ENCODE data around the gene GLI2. TPM values are rescaled to one million over a fixed set of nuclear protein-coding genes. Genes with fewer than 3 reads are reported as not detected.

The GLI2 gene
- polyA plus RNA-seq, 1 experiment = 8.1 TPM

DNA sequence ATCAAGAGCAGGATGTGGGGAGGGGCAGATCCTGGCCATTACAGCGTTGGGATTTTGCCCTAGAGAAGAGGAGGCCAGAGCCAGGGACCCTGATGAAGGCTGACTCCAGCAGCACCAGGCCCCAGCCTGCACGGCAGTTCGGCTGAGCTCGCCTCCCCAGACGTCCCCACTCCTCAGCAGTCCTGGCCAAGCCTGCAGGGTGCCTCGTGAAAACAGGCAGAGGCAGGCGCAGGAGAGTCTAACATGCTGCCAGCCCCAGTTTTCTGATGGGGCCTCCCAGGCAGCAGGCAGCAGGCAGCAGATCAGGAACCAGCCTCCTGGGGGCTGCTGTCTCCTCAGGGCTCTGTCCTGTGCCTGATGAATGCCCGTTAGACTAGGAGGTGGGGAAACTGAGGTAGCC is 19.7 kb upstream of the GLI2 start:
- H3K36me3 ChIP-seq (ENCODE audit: control insufficient read depth, insufficient read depth, low read length) = no peaks in the 10 kb centered on the region
- no peak for TF ChIP-seq CTCF (IDR thresholded peaks at IDR 0.05; ENCODE audit: insufficient read depth, low read depth, low read length)
- no peaks in the 10 kb centered on the region for H3K27me3 ChIP-seq (ENCODE audit: control insufficient read depth, insufficient read depth, low read length)
- no peak overlapping the region for H3K4me3 ChIP-seq (ENCODE audit: low read depth, low read length)
- CTCF ChIA-PET = interaction anchor here (1.6 to 1.8 kb wide), 2 partner anchors 20 to 366 kb away, joined by 4 to 5 read pairs; no protein-coding TSS in a partner anchor
- no peak for DNase-seq (ENCODE audit: low read depth)
- POLR2A ChIA-PET = no interaction called here

DNA sequence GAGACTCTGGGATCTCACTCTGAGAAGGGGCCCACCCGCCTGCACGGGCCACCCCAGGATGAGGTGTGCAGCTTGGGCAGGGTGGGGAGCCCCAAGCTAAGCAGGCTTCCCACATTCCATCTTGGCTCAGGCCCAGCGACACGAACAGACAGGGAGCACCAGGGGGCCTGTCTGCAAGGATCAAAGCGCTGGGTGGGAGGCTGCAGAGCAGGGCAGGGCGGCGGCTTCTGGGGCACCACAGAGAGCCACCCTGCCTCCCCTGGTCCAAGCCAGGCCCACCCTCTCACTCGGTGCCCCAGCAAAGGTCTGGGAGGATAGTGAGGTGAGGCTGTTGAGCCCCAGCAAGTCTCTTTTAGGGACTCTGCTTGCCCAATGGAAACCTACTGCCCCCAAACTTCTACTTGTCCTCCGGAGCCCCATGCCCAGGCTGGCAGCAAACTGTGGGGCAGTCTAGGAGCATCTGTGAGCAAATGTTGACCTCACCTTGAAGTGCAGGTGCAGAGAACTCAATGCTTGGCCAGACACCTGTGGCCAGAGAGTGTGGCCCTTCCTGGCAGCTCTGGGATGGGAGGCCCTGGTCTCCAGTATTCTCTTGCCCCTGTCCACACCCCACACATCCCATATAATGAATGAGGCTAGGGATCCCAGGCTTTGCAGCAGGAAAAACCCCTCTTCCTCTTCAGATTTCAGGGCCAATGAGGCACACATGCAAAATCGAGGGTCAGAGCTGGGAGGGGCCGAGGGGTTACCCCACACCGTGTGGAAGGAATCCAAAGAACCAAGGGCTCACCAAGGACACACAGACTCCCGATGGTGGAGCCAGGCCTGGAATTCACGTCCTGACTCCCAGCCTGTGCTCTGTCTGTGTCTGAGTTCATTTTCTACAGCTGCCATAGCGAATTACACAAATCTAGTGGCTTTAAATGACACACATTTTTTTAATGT is 18.8 kb upstream of the GLI2 start:
- no peak for TF ChIP-seq CTCF (IDR thresholded peaks at IDR 0.05; ENCODE audit: insufficient read depth, low read depth, low read length)
- ChIA-PET CTCF (no interaction called here), POLR2A (no interaction called here)
- Histone ChIP-seq H3K4me3 (ENCODE audit: low read depth, low read length) (no peak overlapping the region), H3K36me3 (ENCODE audit: control insufficient read depth, insufficient read depth, low read length) (no peaks in the 10 kb centered on the region), H3K27me3 (ENCODE audit: control insufficient read depth, insufficient read depth, low read length) (no peaks in the 10 kb centered on the region)
- DNase-seq (ENCODE audit: low read depth) = no peak

DNA sequence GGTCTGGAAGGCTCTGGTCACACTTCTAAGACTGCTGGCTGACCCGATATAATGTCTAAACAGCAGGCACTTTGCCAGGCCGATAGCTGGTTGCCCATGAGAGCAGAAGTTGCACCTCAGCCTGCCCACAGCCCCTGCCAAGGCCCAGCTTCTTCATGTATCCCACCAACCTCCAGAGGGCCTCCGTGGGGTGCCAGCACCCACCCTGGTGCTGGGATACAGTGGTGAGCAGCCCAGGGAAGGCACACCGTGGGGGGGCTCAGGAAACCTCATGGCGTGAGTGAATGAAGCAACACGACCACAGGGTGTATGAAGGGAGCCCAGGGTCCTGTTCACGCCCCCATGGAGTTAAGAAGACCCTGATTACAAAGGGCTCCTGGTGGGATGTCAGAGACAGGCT is 16.2 kb upstream of the GLI2 start:
- TF ChIP-seq CTCF (IDR thresholded peaks at IDR 0.05; ENCODE audit: insufficient read depth, low read depth, low read length) = no peak
- Histone ChIP-seq H3K27me3 (ENCODE audit: control insufficient read depth, insufficient read depth, low read length) (no peaks in the 10 kb centered on the region), H3K4me3 (ENCODE audit: low read depth, low read length) (no peak overlapping the region), H3K36me3 (ENCODE audit: control insufficient read depth, insufficient read depth, low read length) (no peaks in the 10 kb centered on the region)
- CTCF ChIA-PET = interaction anchor here (0.6 kb wide), 1 partner anchor 600 kb away, joined by 3 read pairs; no protein-coding TSS in a partner anchor
- POLR2A ChIA-PET = no interaction called here
- DNase-seq (ENCODE audit: low read depth) = no peak

DNA sequence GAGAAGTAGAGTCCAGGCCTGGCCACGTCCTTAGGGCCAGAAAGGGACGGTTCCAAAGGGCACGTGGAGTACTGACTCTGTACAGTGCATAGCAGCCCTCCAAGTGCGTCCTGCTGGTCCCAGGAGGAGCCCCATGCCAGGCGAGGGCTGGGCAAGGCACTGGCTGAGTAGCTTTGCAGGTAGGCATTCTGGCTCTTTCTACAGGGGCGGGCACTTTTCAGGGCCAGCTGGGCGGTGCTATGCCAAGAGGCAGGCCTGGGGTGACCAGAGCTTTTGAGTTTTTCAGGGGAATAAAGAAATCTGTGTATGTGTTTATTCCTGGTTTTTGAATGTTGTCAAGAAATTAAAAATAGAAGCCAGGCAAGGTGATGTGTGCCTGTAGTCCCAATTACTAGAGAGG is 15.4 kb upstream of the GLI2 start:
- no peak for TF ChIP-seq CTCF (IDR thresholded peaks at IDR 0.05; ENCODE audit: insufficient read depth, low read depth, low read length)
- Histone ChIP-seq H3K36me3 (ENCODE audit: control insufficient read depth, insufficient read depth, low read length) (no peaks in the 10 kb centered on the region), H3K27me3 (ENCODE audit: control insufficient read depth, insufficient read depth, low read length) (no peaks in the 10 kb centered on the region), H3K4me3 (ENCODE audit: low read depth, low read length) (no peak overlapping the region)
- ChIA-PET POLR2A (no interaction called here), CTCF (interaction anchor here (1.1 to 1.3 kb wide), 2 partner anchors 14 to 24 kb away, joined by 3 to 4 read pairs; no protein-coding TSS in a partner anchor)
- no peak for DNase-seq (ENCODE audit: low read depth)

DNA sequence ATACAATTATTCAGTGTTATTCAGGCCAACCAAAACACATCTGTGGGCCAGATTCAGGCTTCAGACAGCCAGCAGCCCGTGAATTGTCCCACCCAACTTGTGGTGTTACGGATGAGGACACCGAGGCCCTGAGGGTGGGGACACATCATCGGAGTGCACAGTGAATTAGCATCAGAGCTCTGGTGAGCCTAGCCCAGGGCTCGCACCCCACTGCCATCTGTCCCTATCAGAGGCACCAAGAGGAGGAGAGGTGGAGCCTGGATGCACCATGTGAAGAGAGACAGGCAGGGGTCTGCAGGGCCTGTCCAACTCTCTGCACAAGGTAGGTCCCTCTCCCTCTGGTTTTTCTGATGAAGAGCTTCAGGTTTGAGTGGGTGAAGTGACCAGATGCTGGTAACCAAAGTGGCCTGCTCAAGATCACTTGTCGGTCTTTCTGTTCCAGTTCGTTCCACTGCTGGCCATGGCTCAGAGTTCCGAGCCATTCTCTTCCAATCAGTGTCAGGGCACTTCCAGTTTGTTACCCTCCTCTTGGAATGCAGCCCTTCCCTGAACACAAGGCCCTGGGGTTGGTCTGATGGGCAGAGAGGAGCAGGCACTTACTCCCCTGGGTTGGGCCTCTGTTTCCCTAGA is 14.8 kb upstream of the GLI2 start:
- no peak for TF ChIP-seq CTCF (IDR thresholded peaks at IDR 0.05; ENCODE audit: insufficient read depth, low read depth, low read length)
- Histone ChIP-seq H3K27me3 (ENCODE audit: control insufficient read depth, insufficient read depth, low read length) (no peaks in the 10 kb centered on the region), H3K4me3 (ENCODE audit: low read depth, low read length) (no peak overlapping the region), H3K36me3 (ENCODE audit: control insufficient read depth, insufficient read depth, low read length) (no peaks in the 10 kb centered on the region)
- ChIA-PET CTCF (interaction anchor here (1.1 to 1.3 kb wide), 2 partner anchors 14 to 25 kb away, joined by 3 to 4 read pairs; no protein-coding TSS in a partner anchor), POLR2A (no interaction called here)
- DNase-seq (ENCODE audit: low read depth) = no peak

Measured in BJ (cell line).